ENCODE measurements around the gene BTBD16. TPM values are rescaled to one million over a fixed set of nuclear protein-coding genes. Genes with fewer than 3 reads are reported as not detected.

BTBD16 gene
- polyA plus RNA-seq, 1 donor: 0.39 TPM

DNA sequence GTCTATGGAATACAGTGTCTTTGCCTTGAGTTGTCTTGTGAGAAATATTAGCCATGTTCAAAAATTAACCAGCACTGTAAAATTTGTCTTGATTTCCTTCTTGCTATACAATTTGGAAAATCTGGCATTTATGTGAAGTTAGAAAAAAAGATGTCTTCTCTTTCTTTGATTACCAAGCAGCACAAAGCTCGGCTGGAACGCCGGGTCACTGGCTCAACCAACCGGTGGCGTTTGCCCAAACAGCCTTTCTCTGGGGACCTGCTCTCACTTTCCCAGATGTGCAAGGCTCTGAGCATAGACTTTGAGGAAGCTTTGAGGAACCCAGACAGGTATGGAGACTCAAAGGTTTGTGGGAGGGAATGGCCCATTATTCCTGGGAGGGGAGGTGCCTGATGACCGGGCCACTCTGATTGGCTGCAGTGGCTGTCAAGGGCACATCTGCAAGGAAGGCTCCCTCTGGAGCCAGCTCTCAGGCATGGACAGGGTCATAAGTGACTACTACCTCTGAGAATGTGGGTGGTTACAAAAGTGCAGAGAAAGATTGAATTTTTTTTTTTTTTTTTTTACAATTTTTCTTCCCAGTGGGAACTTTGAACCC is 5.6 kb downstream of the BTBD16 start:
- no peak for DNase-seq

DNA sequence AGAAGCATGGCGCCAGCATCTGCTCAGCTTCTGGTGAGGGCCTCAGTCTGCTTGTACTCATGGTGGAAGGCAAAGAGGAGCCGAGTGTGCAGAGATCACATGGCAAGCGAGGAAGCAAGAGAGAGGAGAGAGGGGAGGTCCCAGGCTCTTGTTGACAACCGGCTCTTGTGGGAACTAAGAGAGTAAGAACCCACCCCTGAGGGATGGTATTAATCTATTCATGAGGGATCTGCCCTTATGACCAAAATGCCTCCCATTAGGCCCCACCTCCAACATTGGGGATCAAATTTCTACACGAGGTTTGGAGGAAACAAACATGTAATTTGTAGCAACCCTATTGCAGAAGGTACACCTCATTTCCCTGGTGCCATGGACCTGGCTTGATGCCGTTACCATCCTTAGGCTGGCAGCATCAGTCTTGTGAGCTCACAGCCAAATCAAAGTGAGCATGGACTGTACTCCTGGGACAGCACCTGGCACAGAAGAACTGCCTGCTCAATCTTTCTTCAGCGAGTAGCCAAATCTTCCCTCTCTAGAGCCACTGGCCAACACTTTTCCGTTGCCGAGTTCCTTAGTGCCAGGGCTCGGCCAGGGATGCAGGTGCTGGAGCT is 6.5 kb downstream of the BTBD16 start:
- no peak for DNase-seq

DNA sequence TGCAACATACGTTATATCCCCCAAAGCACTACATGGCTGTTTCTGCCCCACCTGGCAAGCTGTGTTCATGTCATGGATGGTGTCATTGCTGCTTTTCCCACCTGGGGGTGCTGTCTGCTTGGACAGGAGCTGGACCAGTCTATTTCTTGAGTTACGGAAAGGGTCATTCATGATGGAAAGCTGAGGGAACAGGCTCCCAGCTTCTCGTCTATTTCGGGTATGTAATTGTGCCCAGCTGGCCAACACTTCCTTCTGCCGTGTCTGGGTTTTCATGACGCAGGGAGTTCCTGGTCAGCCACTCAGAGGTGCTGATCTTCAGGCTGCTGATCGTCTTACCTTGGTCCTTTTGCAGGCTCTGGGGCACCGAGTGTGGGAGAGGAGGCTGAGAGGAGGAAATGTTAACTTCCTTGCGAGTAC is 8.6 kb downstream of the BTBD16 start:
- DNase-seq: peak; percentile 32

DNA sequence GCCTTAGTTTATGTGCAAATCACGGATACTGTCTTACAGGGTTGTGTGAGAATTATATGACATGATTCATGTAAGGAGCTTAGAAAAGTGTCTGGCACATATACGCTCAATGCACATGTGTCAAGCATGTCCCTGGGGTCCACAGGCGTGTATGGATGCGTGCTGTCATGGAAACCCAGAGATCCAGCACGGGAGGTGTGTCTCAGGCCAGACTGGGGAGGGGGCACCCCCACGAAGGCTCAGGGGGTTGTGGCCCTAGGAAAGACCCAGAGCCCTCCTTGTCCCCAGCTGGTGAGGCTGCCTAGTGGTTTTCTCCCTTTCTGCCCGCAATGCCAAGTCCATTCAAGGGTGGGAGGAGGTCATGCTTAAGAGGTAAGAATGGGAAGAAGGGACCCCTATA is 9.1 kb downstream of the BTBD16 start:
- DNase-seq: no peak

DNA sequence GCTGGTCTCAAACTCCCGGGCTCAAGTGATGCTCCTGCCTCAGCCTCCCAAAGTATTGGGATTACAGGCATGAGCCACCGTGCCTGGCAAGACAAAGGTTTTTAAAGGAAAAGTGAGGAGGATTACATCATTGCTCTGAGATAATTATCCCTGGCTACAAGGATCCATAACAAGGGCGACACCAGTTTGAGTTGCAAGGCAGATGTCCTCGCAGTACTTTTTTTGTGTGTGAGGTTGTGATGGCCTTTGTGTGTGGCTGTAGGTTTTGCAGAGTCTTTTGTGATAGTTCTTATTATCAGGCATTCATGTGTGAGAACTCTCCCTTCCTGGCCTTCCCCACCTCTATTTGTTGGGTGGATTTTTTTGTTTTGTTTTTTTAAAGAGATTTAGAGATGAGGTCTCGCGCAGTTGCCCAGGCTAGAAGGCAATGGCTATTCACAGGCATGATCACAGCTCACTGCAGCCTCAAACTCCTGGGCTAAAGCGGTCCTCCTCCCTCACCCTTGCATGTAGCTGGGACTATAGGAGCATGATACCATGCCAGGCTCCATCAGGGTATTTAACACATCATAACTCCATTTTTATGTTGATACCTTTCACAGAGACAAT is 10.0 kb downstream of the BTBD16 start:
- DNase-seq: no peak

DNA sequence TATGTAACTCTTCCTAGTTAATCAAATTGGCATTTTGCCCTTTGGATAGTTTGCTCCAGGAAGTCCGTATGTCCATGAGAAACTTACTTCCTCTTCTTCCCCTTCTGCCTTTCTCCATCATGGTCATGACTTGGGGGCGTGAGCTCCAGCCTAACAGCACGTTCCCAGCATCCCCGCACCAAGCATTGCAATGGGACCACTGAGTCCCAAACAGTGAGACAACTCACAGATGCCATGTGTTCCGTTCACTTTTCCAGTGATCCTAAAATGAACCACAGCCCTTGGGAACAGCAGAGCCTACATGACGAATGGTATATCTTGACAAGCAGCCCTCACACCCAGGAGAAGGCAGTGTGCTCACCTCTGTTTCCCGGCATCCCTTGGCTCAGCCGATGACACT is 10.7 kb downstream of the BTBD16 start:
- no peak for DNase-seq

DNA sequence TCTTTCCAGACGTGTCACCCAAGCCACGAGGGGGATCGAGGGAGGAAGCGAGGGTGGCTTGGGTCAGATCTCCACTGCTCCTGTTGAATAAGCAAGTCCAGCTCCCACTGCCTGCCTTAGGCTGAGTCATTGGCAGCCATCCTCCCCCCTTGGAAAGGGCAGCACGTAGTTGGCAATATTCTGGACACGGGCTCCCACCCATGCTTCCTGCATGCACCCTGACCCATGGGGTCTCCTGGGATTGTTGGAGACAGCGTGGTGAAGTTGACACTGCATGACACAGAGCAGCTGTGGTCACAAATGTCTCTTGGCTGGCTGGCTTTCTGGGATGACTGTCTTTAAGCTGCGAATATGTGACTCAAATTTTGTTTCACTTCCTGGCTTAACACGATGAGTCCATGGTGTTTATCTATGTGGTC is 11.2 kb downstream of the BTBD16 start:
- DNase-seq: no peak

DNA sequence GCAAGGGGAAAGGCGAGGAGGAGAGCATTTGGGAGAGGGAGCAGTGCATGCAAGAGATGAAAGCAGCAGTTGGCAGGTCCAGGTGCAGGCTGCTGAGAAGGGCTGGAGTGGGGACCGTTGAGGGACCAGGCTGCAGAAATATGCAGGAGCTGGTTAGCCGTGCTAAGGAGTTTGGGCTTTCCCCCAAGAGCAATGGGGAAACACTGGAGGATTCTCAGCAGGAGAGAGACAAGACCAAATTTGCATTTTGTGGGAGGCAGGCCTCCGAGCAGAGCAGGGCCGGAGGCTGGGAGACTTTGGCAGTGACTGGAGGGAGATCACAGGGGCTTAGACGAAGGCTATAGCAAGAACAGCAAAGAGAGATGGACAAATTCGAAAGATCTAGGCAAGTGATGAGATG is 11.8 kb downstream of the BTBD16 start:
- no peak for DNase-seq

DNA sequence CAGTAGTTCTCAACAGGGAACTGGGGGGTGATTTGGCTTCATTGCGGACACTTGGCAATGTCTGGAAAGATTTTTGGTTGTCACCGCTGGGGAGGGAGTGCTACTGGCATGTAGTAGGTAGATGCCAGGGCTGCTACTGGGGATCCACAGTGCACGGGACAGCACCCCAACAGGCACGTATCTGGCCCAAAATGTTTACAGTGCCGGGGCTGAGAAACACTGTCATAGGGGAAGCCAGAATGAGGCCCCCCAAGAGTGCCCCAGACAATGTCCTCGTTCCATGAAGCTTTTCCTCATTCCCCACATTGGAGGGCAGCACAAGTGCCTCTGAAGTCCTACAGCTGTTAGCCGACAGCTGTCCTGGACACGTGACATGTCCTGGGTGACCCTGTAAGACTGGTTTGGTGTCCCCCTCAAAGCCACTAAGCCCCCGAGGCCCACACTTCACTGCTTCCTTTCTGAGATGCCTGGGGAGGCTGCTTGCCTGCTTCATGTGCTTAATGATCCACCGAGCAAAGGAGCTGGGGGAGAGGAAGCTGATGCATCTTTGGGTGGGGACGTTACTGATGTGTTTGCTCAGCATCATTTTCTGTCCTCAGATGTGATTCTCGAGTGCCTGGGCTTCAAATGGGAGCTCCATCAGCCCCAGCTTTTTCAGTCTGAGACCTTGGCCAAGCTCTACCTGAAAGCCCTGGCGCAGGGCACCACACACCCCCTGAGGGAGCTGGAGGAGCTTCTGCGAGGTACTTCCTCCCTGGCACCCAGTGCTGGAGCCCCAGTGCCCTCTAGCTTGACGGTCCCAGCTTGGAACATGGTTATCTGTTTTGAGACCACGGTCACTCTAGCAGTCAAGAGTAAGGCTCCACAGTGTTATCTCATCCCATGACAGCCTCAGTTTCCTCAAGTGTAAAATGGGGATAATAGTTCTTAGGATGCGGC is 14.7 kb downstream of the BTBD16 start:
- DNase-seq: no peak

DNA sequence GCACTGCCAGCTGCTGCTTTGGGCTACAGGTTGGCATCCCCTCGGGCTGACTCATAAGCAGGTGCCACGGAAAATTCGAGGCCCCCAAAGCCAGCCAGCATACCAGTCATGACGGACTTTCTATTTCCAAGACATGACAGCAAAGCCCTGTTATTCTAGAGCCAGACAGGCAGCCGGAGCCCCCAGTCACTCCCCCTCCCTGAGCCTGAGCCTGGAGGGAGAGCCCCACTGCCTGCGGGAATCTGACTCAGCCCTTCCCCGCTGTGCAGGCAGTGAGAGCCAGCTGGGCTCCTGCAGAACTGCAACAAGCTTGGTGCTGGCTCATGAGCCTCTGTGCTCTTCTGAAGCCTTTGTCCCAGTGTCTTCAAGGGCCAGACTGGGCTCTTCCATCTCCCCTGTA is 15.8 kb downstream of the BTBD16 start:
- DNase-seq: peak; percentile 56

DNA sequence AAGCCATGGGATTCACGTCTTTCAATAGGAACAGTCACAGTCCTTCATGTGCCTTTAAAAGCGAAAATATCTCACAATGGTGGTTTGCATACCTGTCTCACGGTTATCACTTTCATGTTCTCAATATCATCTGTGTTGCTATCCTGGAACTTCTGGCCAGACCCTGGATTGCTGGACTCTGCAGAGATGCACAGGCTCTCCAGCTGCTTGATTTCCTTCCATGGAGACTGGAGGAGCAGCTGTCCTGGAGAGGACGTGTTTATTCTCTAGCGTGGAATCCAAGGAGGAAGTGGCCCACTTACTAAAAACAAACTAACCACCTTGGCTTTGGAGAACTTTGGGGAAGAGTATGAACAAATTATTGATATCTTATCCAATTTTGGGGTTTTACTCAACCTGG is 16.5 kb downstream of the BTBD16 start:
- peak; percentile 54 for DNase-seq

DNA sequence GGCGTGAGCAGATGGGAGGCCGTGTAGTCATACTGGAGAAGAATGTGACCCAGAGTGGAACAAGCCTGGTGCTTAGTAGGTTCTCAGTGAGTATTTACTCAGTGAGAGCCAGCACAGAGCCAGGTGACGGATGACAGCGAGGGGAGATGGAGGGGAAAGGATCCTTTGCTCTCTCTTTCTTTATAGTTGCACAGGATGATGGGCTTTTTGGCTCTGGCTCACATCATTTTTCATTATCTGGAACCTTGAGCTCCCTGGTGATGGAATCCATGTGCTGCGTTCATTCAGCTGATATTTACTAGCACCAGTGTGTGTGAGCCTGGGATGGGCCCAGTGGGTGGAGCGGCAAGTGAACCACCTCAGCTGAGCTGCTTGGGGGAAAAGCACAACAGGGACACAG is 17.2 kb downstream of the BTBD16 start:
- no peak for DNase-seq

DNA sequence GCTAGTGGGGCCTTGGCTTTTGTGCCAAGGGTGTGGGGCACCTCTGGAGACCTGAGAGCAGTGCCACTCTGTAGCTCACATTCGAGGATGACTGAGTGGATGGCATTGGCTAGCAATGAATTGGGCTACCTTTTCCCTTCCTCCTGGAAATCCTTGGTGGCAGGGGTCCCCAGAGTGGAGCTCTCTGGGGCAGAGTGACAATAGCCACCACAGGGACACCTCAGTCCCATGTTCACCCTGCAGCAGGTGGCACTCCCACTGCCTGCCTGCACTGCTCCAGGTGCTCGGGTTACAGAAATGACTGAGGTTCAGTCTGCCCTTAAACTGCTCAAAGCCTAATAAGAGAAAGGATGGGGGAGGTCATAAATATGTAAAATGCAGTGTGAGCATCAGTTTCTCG is 17.8 kb downstream of the BTBD16 start:
- no peak for DNase-seq

DNA sequence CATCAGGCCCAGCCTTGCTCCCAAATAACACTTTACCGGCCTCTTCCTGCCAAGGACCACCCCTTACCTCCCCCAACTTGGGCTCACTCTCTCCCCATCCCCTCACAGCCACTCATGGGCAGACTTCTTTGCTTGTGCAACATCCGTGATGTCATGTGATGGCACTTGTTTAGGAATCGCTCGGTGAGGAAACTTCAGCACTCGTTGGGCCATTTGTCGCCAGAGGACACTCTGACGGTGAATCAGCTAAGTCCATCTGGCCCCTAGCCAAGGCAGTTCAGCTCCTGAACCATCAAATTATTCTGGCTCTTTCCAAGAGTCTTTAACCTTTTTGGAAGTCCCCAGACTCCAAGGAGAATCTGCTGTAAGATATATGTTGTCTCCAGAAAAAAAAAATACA is 19.2 kb downstream of the BTBD16 start:
- DNase-seq: no peak

DNA sequence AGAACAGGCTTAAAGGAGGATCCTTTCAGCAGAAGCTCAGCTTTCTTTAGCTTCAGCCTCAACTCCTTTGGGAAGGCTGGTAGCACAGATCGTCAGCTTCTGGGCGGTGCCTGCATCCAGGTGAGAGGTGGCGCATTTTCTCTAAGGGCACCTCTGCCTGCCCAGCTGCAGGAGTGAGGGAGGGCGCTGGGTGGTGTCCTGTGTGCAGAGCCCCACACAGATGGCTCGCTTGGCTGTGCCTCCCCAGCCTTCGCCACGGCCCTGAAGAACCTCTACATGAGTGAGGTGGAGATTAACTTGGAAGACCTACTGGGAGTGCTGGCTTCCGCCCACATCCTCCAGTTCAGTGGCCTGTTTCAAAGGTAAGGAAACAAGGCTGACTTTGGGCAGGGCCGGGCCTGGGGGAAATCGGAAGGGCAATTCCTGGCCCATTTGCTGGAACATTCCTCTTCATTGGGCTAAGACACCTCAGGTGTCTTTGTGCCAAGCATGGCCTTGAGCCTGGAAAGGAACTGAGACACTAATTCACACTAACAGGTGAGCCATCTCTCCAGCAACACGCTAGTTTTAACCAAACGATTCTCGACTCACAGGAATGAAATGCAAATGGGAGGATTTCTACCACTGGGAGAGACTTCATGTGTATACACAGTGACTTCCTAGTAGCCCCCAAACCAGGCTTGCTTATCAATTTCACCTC is 19.9 kb downstream of the BTBD16 start:
- no peak for DNase-seq

DNA sequence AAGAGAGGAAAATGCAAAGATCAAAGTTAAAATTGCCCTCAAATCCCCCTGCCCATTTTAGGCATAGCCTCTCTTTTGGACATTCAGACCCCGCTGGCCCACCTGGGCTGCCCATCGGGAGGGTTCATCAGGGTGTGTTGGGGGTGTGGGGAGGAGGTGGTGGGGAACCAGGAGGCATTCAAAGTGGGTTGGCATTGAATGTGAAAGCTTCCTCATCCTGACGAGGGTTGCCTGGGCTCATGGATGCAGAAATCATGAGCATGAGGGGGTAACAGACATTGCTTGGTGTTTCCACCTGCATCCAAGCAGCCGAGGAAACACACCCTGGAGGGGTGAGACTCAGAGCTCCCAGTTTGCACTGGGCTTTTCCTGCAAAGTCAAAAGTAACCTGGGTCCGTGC is 20.6 kb downstream of the BTBD16 start:
- DNase-seq: no peak

DNA sequence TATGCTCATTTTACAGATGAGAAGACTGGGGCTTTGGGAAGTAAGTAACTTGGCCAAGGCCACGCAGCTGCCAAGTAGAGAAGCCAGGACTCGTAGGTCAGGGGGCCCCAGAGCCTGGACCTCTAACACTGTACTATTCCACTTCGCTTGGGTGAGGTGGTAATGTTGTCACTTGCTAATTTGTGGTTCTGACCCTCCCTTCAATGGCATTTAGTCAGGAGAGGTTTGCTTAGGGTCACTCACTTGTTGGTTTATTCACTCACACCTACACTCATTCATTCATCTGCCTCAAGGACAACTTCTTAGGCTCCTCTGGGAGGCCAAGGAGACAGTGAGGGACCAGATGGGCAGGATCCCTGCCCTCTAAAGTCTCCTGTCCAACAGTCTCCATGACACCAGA is 21.3 kb downstream of the BTBD16 start:
- no peak for DNase-seq

DNA sequence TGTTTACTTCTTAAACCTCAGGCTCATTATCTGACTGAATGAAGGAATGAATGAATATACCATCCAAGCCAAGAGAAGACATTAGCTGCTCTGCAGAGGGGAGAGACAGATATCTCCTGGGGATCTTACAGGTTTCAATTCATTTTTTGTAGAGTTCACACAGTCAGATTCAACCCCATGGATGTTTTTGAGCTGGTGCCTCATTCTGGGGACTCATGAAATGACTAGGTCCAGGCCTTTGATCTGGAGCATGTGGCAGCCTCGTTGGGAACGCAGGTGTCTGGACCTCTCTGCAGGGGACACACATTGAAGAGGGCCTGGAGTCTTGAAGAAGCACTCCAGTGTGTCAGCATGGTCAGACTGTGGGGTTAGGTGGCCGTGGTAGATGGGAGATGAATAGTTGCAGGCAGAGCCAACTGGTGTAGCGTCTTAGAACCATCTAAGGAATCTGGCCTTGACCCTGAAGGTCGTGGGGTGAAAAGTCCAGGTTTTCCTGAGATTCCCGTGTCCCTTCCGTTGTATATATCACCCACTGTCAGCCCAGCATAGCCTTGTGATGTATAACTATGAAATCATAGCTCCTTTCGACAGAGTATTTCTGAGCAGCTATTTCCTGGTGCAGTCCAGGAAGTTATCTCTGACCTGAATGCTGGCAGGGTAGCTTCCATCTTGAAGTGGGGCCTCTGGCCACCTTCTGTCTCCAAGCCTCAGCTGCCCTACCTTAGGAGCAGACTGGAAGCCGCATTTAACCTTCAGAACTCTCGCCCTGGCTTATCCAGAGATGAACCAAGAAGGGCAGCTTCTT is 22.3 kb downstream of the BTBD16 start:
- DNase-seq: no peak

DNA sequence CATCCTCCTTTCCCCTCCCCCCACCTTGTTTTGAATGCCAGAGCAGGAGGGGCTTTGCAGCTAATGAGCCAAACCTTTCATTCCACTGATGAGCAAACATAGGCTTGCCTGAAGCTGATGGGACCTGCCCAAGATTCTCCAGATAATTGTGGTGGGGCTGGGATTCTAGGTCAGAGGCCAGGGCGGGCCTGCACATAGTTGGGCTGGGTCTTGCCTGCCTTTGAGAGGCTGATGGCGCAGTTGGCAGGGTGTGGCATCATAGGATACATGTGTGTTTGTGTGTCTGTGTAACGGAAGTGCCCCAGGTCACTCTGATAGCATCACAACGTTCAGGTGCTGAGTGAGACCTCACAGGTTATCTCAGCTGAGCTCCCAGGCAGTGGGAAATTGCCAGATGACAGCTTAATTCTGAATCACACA is 22.9 kb downstream of the BTBD16 start:
- DNase-seq: no peak

DNA sequence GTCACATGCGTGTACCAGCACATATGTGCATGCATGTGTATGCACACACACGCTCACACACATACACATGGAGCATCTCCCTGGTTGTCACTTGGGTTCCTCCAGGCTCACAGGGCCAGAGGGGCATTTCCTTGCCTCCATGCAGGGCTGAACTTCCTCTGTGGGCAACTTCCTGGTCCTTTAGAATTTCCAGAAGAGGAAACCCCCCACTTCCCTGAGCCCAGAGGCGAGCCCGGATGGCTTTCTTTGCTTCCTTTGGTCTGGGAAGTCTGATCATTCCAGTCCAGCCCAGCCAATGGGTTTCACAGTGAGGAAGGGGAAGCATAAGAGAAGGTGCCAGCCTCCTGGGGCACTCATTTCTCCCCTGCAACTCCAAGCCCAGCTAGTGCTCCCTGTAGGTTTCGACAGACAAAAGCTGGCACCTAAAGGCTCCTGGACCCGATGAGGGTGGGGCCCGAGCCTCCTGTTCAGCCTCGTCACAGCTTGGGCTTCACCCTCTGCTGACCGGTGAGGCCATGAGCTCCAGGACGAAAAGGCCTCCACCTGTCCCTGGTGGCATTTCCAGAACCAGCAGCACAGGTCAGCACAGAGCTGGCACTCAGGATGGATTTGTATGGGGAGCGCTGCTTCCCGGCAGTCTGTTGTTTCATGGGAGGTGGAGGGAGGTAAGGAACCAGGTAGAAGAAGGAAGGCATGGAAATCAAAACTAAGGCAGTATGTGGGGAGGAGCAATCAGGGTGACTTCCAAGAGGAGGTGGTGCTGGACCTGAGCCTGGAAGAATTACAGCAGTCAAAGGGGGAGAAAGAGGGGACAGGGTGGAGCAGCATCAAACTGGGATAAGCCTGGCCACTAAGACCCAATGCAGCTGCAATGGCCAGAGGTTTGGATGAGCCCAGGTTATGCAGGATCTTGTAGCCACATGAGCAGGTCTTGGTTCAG is 23.7 kb downstream of the BTBD16 start:
- no peak for DNase-seq

DNA sequence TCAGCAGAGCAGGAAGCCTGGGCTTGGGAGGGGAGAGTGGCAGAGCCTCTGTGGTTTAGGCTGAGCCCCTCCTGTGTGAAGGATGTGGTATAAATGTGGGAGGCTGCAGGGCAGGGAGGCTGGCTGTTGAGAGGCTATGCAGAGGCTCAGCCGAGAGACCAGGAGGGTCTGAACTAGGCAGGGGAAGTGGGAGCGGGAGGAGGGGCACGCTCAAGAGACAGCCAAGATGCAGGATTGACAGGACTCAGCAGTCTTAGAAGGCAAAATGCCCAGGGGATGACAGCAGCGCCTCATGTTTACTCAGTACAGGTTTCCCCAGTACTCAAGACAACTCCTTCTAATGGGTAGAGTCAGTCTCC is 24.3 kb downstream of the BTBD16 start:
- DNase-seq: no peak

Measured in hindlimb muscle (tissue), 1 donor.